ENCODE data around the gene RPTOR.
A peak's percentile ranks its signal among the peaks of the same experiment; 100 is the strongest.

The RPTOR gene

DNA sequence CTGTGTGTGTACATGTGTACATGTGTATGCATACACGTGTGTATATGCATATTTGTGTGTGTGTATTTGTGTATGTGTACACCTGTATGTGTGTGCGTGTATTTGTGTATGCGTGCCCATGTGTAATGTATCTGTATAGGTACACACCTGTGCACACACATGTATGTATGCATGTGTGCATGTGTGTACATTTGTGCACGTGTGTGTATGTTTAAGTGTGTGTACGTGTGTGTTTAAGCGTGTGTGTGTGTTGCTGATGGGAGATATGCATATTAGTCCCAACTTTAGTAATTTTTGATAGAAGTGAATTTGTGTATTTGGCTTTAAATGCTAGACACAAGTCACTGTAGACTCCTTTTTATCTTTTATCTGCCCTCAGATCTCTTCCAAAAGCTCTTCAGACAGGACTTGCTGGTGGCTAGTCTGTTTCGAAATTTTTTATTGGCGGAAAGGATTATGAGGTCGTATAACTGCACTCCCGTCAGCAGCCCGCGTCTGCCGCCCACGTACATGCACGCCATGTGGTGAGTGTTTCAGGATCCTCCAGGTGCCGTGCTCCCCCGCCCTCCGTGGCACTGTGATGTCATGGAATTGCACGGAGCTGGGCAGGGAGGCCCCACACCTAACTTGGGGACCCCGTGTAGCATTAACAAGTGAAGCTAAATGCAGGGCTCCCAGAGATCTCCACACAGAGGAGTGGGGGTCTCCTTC, 278.2 kb downstream of the RPTOR start:
- peak in 1 of 2 experiments; percentile 12 for DNase-seq

GRCh38 chr17:80824549-80825470, 280.2 kb downstream of the RPTOR start:
- no peak for DNase-seq

DNA sequence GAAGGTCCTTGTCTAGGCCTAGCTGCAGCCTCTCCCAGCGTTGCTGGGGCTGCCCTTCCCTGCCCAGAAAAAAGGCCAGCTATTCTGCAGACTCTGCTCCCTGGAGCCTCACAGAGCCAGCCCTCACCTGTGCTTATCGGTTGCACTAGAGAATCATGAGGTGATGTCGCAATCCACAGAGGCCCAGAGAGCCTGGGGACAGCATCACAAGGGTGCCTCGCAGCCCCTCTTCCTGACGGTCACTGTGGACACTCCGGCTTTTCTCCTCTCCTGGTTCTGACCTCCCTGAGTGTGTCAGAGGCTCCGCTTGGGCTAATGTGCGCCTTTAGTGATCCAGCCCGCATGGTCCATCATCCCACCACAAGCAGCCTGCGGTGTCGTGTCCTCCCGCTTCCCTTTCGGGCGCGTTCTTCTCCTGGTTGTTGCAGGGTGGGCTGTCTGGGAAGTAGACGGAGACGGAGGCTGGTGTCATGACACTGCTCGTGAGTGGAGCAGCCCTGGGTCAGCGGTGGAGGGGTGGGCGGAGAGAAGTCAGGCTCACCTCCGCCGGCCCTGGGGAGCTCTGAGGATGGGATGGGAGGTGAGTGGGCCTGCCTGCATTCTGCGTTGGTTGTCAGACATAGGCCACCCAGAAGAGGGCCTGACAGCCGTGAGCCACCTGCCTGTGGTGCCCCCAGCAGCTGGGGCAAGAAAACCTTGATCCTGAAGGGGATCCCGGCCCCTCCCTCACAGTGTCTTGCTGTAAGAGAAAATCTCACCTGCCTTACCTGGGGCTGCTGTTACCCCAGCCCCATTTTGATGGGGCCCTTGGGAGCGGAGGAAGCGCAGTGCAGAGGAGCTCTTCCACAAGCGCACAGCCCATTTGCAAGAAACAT, 281.1 kb downstream of the RPTOR start:
- DNase-seq, result no peak

GRCh38 chr17:80826346-80826954, 281.8 kb downstream of the RPTOR start:
- DNase-seq, result no peak

GRCh38 chr17:80826955-80827645, 282.5 kb downstream of the RPTOR start:
- DNase-seq, result peak in 1 of 2 experiments; percentile 23

- no peak for DNase-seq
These were observed 283.3 kb downstream of the RPTOR start for GRCh38 chr17:80827646-80828643.

DNA sequence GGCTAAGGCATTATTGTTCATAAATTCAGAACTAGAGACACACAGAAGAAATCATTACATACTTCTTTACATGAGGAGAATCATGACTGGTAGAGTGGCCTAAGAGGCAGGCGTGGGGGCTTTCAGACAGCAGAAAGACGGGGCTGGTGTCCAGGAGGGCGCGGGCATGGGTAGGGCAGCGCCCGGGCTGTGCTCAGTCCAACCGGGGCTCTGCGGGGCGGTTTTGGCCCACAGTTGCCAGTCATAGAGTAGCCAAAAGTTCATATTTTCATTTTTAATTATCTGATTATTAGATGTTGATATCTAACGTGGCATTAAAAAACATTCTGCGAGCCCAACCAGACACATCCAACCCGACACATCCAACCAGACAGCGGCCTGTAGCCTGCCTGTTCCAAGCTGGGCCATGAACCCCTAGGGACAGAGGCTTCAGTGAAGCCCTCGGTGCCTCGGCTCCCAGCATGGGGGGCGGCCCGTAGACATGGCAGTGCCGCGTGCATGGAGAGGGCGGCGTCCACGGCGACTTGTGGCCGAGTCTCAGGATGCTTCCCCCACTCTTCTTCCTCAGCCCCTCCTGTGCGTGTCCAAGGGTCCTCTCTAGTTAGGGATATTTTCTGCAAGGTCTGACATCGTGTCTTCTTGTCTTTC, 284.7 kb downstream of the RPTOR start:
- DNase-seq, result no peak

GRCh38 chr17:80830020-80830780, 285.6 kb downstream of the RPTOR start:
- DNase-seq, result no peak

DNA sequence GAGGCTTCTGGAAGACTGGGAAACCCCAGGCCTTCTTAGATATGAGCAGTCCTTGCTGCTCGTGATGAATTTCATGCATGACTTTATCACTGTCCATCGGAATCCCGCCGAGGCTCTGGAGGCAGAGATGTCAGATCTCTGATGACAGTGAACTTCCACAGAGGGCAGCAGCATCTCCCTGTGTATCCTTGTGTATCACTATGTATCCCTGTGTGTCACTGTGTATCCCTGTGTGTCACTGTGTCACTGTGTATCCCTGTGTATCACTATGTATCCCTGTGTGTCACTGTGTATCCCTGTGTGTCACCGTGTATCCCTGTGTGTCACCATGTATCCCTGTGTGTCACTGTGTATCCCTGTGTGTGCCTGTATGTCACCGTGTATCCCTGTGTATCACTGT, 286.9 kb downstream of the RPTOR start:
- no peak for DNase-seq

- DNase-seq, result no peak
These were observed 287.6 kb downstream of the RPTOR start for GRCh38 chr17:80832266-80832676.

DNA sequence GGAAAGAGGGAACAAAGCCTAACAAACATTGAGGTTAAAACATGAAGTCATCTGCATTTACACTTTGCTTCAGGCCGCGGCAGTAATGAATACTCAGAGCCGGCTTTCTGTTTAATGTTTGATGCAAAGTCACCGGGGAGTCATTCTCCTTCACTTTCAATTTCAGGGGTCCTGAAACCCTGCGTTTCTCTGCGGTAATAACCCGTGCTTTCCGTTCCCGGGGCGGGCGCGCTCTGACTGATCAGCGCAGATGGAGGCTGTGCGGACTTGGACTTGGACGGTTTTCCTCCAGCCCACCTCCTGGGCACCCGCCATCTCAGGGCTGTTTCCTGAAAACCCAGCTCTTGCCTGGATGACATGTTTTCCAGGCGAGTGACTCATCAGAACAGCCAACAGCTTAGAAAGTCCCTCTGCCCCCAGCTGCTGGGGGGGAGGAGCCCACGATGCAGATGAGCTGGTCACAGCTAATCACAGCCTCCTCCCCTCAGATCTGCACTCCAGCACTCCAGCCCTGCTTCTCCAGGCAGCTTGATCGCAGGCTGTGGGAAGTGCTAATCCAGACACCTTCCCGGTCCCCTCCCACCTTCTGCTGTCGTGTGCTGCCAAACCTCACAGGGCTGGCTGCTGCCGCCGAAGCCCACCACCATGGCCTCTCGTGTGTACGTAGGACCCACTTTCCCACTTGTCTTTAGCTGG, 288.4 kb downstream of the RPTOR start:
- peak; percentile 77 to 87 for DNase-seq

DNA sequence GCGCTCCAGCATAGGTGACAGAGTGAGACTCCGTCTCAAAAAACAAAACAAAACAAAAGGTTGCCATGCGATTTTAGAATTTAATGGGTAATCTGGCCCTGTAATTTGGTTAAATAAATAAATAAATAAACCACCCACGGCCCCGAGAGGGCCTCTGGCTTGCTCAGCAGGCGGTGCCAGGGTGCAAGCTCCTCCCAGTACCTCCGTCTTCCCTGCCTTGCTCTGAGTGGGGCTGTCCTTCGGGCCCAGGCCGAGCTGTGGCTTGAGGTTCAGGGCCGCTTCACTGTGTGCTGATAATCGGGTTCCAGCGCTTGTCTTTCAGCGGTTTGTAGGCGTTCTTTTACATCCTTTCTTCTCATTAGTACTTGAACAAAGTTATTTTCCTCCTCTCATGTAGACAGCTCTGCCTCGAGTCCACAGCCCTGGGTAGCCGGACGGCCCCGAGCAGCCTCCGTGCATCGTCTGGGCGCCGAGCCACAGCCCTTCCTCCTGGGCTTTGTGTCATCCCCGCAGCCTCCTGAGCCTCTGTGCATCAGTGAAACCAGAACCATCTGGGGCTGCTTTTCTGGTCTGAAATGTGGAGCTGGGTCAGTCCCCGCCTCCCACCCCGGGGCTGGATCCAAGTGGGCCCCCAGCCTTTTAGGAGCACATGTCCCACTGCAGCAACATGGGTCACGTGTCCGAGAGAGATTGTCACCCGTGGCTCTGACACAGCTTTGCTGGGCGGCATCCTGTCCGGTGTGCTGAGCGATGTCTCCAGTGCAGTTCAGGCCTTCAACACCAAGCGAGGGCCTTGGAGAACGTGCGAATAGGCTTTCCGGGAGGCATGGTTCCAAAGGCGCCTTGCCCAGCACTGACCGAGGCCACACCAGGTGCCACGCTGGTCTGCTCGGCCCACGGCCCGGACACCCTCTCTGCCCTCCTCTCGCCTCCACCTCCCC, 289.6 kb downstream of the RPTOR start:
- no peak for DNase-seq

GRCh38 chr17:80834893-80835275, 290.2 kb downstream of the RPTOR start:
- no peak for DNase-seq

DNA sequence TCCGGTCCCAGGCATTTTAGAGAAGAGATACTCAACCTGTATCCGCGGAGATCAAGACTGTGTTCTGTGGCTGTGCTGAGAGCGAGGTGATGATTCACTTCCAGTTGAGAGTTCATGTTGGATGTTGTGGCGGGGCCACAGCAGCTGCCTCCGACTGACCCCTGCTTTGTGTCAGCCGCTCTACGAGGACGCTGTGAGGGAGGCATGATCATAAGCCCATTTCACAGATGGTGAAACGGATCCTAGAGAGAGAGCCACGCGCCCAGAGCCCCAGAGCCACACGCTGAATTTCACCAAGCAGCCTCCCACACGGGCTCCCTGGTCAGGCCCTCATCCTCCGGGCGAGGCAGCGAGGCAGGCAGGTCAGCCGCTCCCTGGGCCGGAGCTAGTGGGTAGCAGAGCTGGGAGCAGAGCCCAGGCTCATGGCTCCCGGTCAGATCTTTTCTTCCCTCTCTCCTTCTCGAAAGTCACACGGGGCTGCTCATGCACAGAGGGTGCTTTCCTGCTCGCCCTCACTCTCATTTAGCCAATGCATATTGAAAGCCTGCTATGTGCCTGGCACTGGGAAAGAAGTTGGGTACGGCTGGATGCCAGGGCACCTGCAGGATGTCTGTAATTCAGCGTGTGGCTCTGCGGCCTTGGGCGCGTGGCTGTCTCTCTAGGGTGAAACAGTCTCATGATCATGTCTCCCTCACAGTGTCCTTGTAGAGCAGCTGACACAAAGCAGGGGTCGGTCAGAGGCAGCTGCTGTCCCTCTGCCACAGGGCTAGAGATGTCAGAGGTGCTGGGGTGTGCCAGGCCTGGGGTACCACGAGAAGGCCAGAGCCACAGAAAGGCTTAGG, 291.4 kb downstream of the RPTOR start:
- no peak for DNase-seq

- no peak for DNase-seq
These were observed 292.0 kb downstream of the RPTOR start for GRCh38 chr17:80836658-80836965.

DNA sequence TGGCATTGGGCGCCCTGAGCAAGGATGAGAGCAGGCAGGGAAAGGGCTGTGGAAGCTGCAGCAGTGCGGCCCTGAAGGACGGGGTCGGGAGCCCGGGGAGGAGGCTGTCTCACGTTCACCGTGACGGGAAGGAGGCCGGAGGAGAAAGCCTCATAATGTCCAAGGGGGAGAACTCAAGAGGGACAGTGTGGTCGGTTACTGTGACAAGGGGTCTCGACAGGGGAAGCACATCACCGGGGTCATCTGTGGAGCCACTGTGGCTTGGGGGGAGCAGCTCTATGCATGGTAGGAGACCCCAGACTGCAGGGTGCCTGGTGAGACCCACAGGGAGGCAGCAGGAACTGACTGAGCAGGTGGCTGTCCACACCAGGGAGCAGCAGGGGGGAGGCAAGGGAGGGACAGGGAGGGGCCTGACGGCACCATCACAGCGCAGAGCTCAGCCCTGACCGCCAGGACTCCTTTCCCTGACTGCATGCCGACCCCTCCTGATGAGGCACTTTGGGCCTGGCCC, 292.4 kb downstream of the RPTOR start:
- DNase-seq, result no peak

- DNase-seq, result no peak
These were observed 293.1 kb downstream of the RPTOR start for GRCh38 chr17:80837711-80838110.

Data from stimulated activated CD4-positive, alpha-beta T cell treated with anti-CD3 and anti-CD28 coated beads, Interleukin-4, amount 100 ng/mL, for 4 hours (primary cell).